H1 (cell line): ENCODE results near the gene HNF4A. TPM values are rescaled to one million over a fixed set of nuclear protein-coding genes. Genes with fewer than 3 reads are reported as not detected.

Experiments used
- CTCF ChIA-PET: fragments of 300-600 bp; sonication (Branson Sonifier 250); formaldehyde crosslinking; loops from one replicate; lab custom pipeline; 2021; ENCODE audit not compliant: partially characterized antibody; lab: Charles Lee
- POLR2A ChIA-PET: fragments of 300-600 bp; sonication (Branson Sonifier 250); formaldehyde crosslinking; loops from one replicate; lab custom pipeline; 2021; ENCODE audit warnings: inconsistent platforms; ENCODE audit not compliant: partially characterized antibody; lab: Charles Lee
- DNase-seq, 2 experiments: peaks; one replicate each; pipeline versions ENCODE4 v3.0.0 to v3.0.0-alpha.2; 2010 to 2022; ENCODE audit warnings: low spot score in 2 of 2, low read depth in 1 of 2, mixed read lengths in 1 of 2
- FAIRE-seq: peaks from 2 replicates; lab custom pipeline; 2011; peaks lifted over from hg19 to GRCh38; lab: Jason Lieb, UNC
- H2AFZ ChIP-seq: 2 replicates; pipeline ENCODE4 v1.8.1; 2012; ENCODE audit warnings: low read length, inconsistent platforms
- H2AK5ac ChIP-seq: 2 replicates; pipeline ENCODE4 v1.6.1; 2013; ENCODE audit warnings: low read depth, low read length
- H2BK120ac ChIP-seq: replicated peaks from 2 replicates; pipeline ENCODE3; 2013; ENCODE audit warnings: low read depth, low read length, inconsistent platforms
- H2BK12ac ChIP-seq: 2 replicates; pipeline ENCODE4 v1.6.1; 2013; ENCODE audit warnings: low read depth, low read length
- H2BK15ac ChIP-seq: 2 replicates; pipeline ENCODE4 v1.6.1; 2013; ENCODE audit warnings: low read length
- H2BK20ac ChIP-seq: 2 replicates; pipeline ENCODE4 v1.6.1; 2013; ENCODE audit warnings: low read length
- H2BK5ac ChIP-seq: 2 replicates; pipeline ENCODE4 v1.6.1; 2013; ENCODE audit warnings: low read depth, low read length
- H3K14ac ChIP-seq: 2 replicates; pipeline ENCODE4 v1.6.1; 2013; ENCODE audit warnings: inconsistent platforms; ENCODE audit not compliant: insufficient read length
- H3K18ac ChIP-seq: 2 replicates; pipeline ENCODE4 v1.6.1; 2013; ENCODE audit warnings: low read length; ENCODE audit errors: extremely low read depth
- H3K23ac ChIP-seq: 2 replicates; pipeline ENCODE4 v1.6.1; 2013; ENCODE audit warnings: inconsistent platforms; ENCODE audit not compliant: insufficient read length
- H3K23me2 ChIP-seq: 2 replicates; pipeline ENCODE4 v1.6.1; 2013; ENCODE audit warnings: low read depth, low read length
- H3K27ac ChIP-seq: 2 replicates; pipeline ENCODE4 v1.6.1; 2011; ENCODE audit warnings: low read depth, low read length, inconsistent platforms
- H3K27me3 ChIP-seq, 4 experiments: replicated peaks in 1 of 4; 1 replicate in 1 of 4; 2 replicates in 3 of 4; pipeline versions ENCODE4 v1.6.1 to v1.8.1; 2011 to 2013; ENCODE audit warnings: low read length in 3 of 4, mild to moderate bottlenecking in 3 of 4, inconsistent platforms in 2 of 4, mixed read lengths in 2 of 4, moderate library complexity in 1 of 4; ENCODE audit not compliant: control insufficient read depth in 3 of 4, insufficient read depth in 3 of 4; ENCODE audit errors: extremely low read depth in 1 of 4
- H3K36me3 ChIP-seq, 4 experiments: 2 replicates each; pipeline versions ENCODE4 v1.6.1 to v1.8.1; 2011 to 2013; ENCODE audit warnings: mild to moderate bottlenecking in 4 of 4, low read length in 3 of 4, moderate library complexity in 2 of 4, control low read depth in 1 of 4, inconsistent platforms in 1 of 4; ENCODE audit not compliant: insufficient read depth in 4 of 4, control insufficient read depth in 2 of 4
- H3K4ac ChIP-seq: replicated peaks from 2 replicates; pipeline ENCODE3; 2013; ENCODE audit warnings: low read length, low read depth, mixed read lengths, inconsistent platforms; ENCODE audit not compliant: insufficient read length
- H3K4me1 ChIP-seq, 4 experiments: replicated peaks in 1 of 4; 1 replicate in 1 of 4; 2 replicates in 3 of 4; pipeline versions ENCODE4 v1.6.1 to v1.8.1; 2011 to 2013; ENCODE audit warnings: low read length in 3 of 4, inconsistent platforms in 2 of 4, mixed read lengths in 1 of 4; ENCODE audit not compliant: insufficient read depth in 4 of 4, control insufficient read depth in 3 of 4
- H3K4me2 ChIP-seq, 2 experiments: 2 replicates each; pipeline versions ENCODE4 v1.6.1 to v1.8.1; 2011 to 2013; ENCODE audit warnings: low read depth in 2 of 2, low read length in 2 of 2, control low read depth in 1 of 2, inconsistent platforms in 1 of 2, mild to moderate bottlenecking in 1 of 2; ENCODE audit not compliant: insufficient read depth in 1 of 2
- H3K4me3 ChIP-seq, 4 experiments: fragments of 200-600, 300-600 bp in 1 of 4; sonication (generic), shearing (Covaris generic), sonication (Bioruptor Twin) in 1 of 4; 2 replicates each; pipeline versions ENCODE4 v1.5.1 to v1.8.1; 2011 to 2016; ENCODE audit warnings: low read length in 4 of 4, low read depth in 3 of 4, control low read depth in 2 of 4, inconsistent platforms in 2 of 4, mild to moderate bottlenecking in 2 of 4, mixed read lengths in 1 of 4, moderate library complexity in 1 of 4; ENCODE audit not compliant: insufficient read depth in 2 of 4; ENCODE audit errors: extremely low read depth in 1 of 4
- H3K56ac ChIP-seq: replicated peaks from 2 replicates; pipeline ENCODE3; 2013; ENCODE audit warnings: low read depth, mild to moderate bottlenecking, mixed read lengths, low read length, inconsistent platforms; ENCODE audit not compliant: insufficient read length
- H3K79me1 ChIP-seq: 2 replicates; pipeline ENCODE4 v1.6.1; 2013; ENCODE audit warnings: low read depth, low read length, control low read depth
- H3K79me2 ChIP-seq, 2 experiments: 2 replicates each; pipeline versions ENCODE4 v1.6.1 to v1.8.1; 2012 to 2013; ENCODE audit warnings: low read length in 2 of 2, mild to moderate bottlenecking in 2 of 2, inconsistent platforms in 1 of 2; ENCODE audit not compliant: insufficient read depth in 2 of 2, control insufficient read depth in 1 of 2
- H3K9ac ChIP-seq, 4 experiments: replicated peaks in 1 of 4; 1 replicate in 1 of 4; 2 replicates in 3 of 4; pipeline versions ENCODE4 v1.6.1 to v1.8.1; 2011 to 2013; ENCODE audit warnings: low read depth in 3 of 4, low read length in 3 of 4, control low read depth in 2 of 4, mild to moderate bottlenecking in 2 of 4, moderate library complexity in 2 of 4, inconsistent platforms in 1 of 4; ENCODE audit errors: extremely low read depth in 1 of 4
- H3K9me3 ChIP-seq, 2 experiments: 2 replicates each; pipeline versions ENCODE4 v1.6.1 to v1.8.1; 2012 to 2013; ENCODE audit warnings: mild to moderate bottlenecking in 2 of 2, moderate library complexity in 2 of 2, control low read depth in 1 of 2, inconsistent platforms in 1 of 2, low read depth in 1 of 2, low read length in 1 of 2, mixed read lengths in 1 of 2; ENCODE audit not compliant: insufficient read depth in 2 of 2
- H4K20me1 ChIP-seq, 2 experiments: replicated peaks in 1 of 2; 2 replicates each; pipeline versions ENCODE3 to v1.8.1; 2011 to 2013; ENCODE audit warnings: inconsistent platforms in 2 of 2, low read length in 2 of 2, mild to moderate bottlenecking in 1 of 2; ENCODE audit not compliant: insufficient read depth in 2 of 2, control insufficient read depth in 1 of 2
- H4K5ac ChIP-seq: 2 replicates; pipeline ENCODE4 v1.6.1; 2013; ENCODE audit warnings: low read length, low read depth, mixed read lengths, inconsistent platforms; ENCODE audit not compliant: insufficient read length
- H4K8ac ChIP-seq: 2 replicates; pipeline ENCODE4 v1.8.0; 2013; ENCODE audit warnings: mild to moderate bottlenecking, moderate library complexity, low read length, inconsistent platforms; ENCODE audit not compliant: insufficient read depth; ENCODE audit errors: extremely low read depth
- H4K91ac ChIP-seq: replicated peaks from 2 replicates; pipeline ENCODE3; 2013; ENCODE audit warnings: low read length, mixed read lengths, inconsistent platforms; ENCODE audit not compliant: insufficient read length
- BACH1 ChIP-seq: IDR thresholded peaks from 2 replicates; pipeline ENCODE4 v1.6.1; 2012; ENCODE audit warnings: low read length, improper control_type of control experiment
- EZH2 ChIP-seq: fragments of 200-600 bp; sonication (generic); IDR thresholded peaks from 2 replicates; pipeline ENCODE4 v1.7.1; 2012; ENCODE audit warnings: low read depth, mild to moderate bottlenecking, moderate library complexity, low read length, inconsistent platforms; ENCODE audit not compliant: severe bottlenecking
- GABPA ChIP-seq: IDR thresholded peaks from 2 replicates; pipeline ENCODE4 v1.6.1; 2011; ENCODE audit warnings: mild to moderate bottlenecking, low read length, moderate library complexity, borderline replicate concordance; ENCODE audit not compliant: insufficient read depth
- JUN ChIP-seq: IDR thresholded peaks from 2 replicates; pipeline ENCODE4 v1.6.1; 2011; ENCODE audit warnings: low read depth, mild to moderate bottlenecking, improper control_type of control experiment, low read length
- NANOG ChIP-seq: IDR thresholded peaks from 2 replicates; pipeline ENCODE4 v1.6.1; 2011; ENCODE audit warnings: low read length, low read depth, mild to moderate bottlenecking, inconsistent platforms; ENCODE audit not compliant: insufficient read depth, poor library complexity, severe bottlenecking
- POLR2AphosphoS5 ChIP-seq: IDR thresholded peaks from 2 replicates; pipeline ENCODE4 v1.6.1; 2011; ENCODE audit warnings: low read depth, low read length
- RAD21 ChIP-seq, 2 experiments: IDR thresholded peaks in 1 of 2; conservative IDR thresholded peaks in 1 of 2; 2 replicates each; pipeline ENCODE4 v1.6.1; 2011; ENCODE audit warnings: low read depth in 2 of 2, low read length in 2 of 2, improper control_type of control experiment in 1 of 2, inconsistent platforms in 1 of 2, mild to moderate bottlenecking in 1 of 2, moderate library complexity in 1 of 2
- RBBP5 ChIP-seq: IDR thresholded peaks from 2 replicates; pipeline ENCODE4 v1.7.1; 2012; ENCODE audit warnings: low read depth, mild to moderate bottlenecking, inconsistent platforms, low read length, moderate library complexity, borderline replicate concordance
- RFX5 ChIP-seq: IDR thresholded peaks from 2 replicates; pipeline ENCODE4 v1.6.1; 2011; ENCODE audit warnings: low read depth, low read length, improper control_type of control experiment, borderline replicate concordance
- SP1 ChIP-seq: IDR thresholded peaks from 2 replicates; pipeline ENCODE4 v1.6.1; 2011; ENCODE audit warnings: low read depth, low read length
- SP2 ChIP-seq: IDR thresholded peaks from 2 replicates; pipeline ENCODE4 v1.6.1; 2012; ENCODE audit warnings: mild to moderate bottlenecking, low read length, inconsistent platforms
- TBP ChIP-seq: IDR thresholded peaks from 2 replicates; pipeline ENCODE4 v1.6.1; 2011; ENCODE audit warnings: low read depth, low read length, improper control_type of control experiment
- YY1 ChIP-seq: IDR thresholded peaks from 2 replicates; pipeline ENCODE4 v1.6.1; 2011; ENCODE audit warnings: low read depth, mild to moderate bottlenecking, low read length
- whole genome bisulfite sequencing, 2 experiments: shearing (Covaris generic) in 1 of 2; methylation state at CpG; one replicate each; pipeline versions ENCODE4 v1.1.6 to v1.1.7; 2013 to 2015; ENCODE audit warnings: low lambda C conversion rate in 2 of 2, mixed read lengths in 2 of 2, inconsistent platforms in 1 of 2, low coverage in 1 of 2, missing lambda C conversion rate in 1 of 2; ENCODE audit not compliant: insufficient replicate concordance in 2 of 2, insufficient coverage in 1 of 2, insufficient read length in 1 of 2; ENCODE audit errors: extremely low coverage in 1 of 2, missing lambda C conversion rate in 1 of 2; 5-methylcytosine and 5-hydroxymethylcytosine counted together
- polyA plus RNA-seq, 7 experiments: library from polyadenylated mRNA; depleted of rRNA in 3 of 7; stranded (reverse) in 5 of 7; unstranded in 2 of 7; fragments of >200 nt in 5 of 7; fragments of 200-250 nt in 2 of 7; gene quantifications; 1 replicate in 5 of 7; 2 replicates in 1 of 7; 4 replicates in 1 of 7; pipeline versions ENCODE4 v1.2.1 to v1.2.3, GENCODE V29; 2011 to 2013; ENCODE audit warnings: missing spikeins in 2 of 7, mixed read lengths in 2 of 7
- total RNA-seq: library from RNA; stranded (reverse); fragmentation: NEBNext Ultra II Directional; extraction: Animal tissue kit (Norgen Biotek cat#: 25700); gene quantifications from 2 replicates; pipeline ENCODE4 v1.2.1, GENCODE V29; 2021

The HNF4A gene
- total and polyA plus RNA-seq, 2 of the 8 experiments (the other 6 are each of a cell fraction or from before 2014, with no cell fraction given): 0.03 TPM; not detected in 1

GRCh38 chr20:44335675-44336074, 19.8 kb upstream of the HNF4A start:
- H4K5ac ChIP-seq: no peak overlapping the region
- peaks cover 4 to 12% (median 5%) of the 10 kb centered on the region in 4 experiments for H3K4me1 ChIP-seq
- no peak overlapping the region for H2BK120ac ChIP-seq
- H3K14ac ChIP-seq: no peak overlapping the region
- ChIA-PET POLR2A (no interaction called here), CTCF (no interaction called here)
- 0 out of 2 replicates have a peak overlapping the region, but pooled peaks have one; percentile 9 for H2BK20ac ChIP-seq
- DNase-seq: no peak
- H3K23ac ChIP-seq: no peak overlapping the region
- TF ChIP-seq SP1 (no peak), TBP (no peak), JUN (no peak), RAD21 (IDR thresholded peaks at IDR 0.05 in 1 of 2, conservative IDR thresholded peaks at IDR 0.05 in 1 of 2; ENCODE audit: low read depth in 2 of 2, low read length in 2 of 2) (no peak), RBBP5 (no peak), NANOG (no peak), YY1 (no peak), BACH1 (no peak), GABPA (no peak), EZH2 (no peak), RFX5 (no peak), POLR2AphosphoS5 (no peak), SP2 (no peak)
- 0 out of 7 replicates have a peak, but pooled peaks cover 0 to 2% (median 0%) of the 10 kb centered on the region in 4 experiments for H3K27me3 ChIP-seq
- no peak overlapping the region for H3K4ac ChIP-seq
- no peaks in the 10 kb centered on the region for H3K36me3 ChIP-seq
- H2BK12ac ChIP-seq: no peak overlapping the region
- no peak overlapping the region for H3K18ac ChIP-seq
- no peaks in the 10 kb centered on the region for H3K23me2 ChIP-seq
- no peaks in the 10 kb centered on the region for H3K79me1 ChIP-seq
- no peaks in the 10 kb centered on the region for H3K79me2 ChIP-seq
- no peaks in the 10 kb centered on the region for H4K20me1 ChIP-seq
- 100% methylated on average over 2 of the region's 2 CpGs; no CpG with 5 or more reads in 1 of the 2 experiments for WGBS, 2 experiments
- H3K27ac ChIP-seq: no peak overlapping the region
- H3K56ac ChIP-seq: no peak overlapping the region
- H4K91ac ChIP-seq: no peak overlapping the region
- H3K4me2 ChIP-seq: peak overlapping the region; percentile 32 to 49; a peak in 2 of 4 replicates
- no peak overlapping the region for H2BK5ac ChIP-seq
- H2AK5ac ChIP-seq: no peak overlapping the region
- no peak overlapping the region for H2BK15ac ChIP-seq
- no peaks in the 10 kb centered on the region for H3K9me3 ChIP-seq
- no peak for FAIRE-seq
- H3K4me3 ChIP-seq: peak overlapping the region in 1 of 4 experiments; percentile 11; a peak in 1 of 8 replicates
- H4K8ac ChIP-seq: no peak overlapping the region
- no peak overlapping the region for H3K9ac ChIP-seq
- H2AFZ ChIP-seq: 0 out of 2 replicates have a peak overlapping the region, but pooled peaks have one; percentile 22
